Measurements from ENCODE around the gene TBCK. TPM values are rescaled to one million over a fixed set of nuclear protein-coding genes. Genes with fewer than 3 reads are reported as not detected.

Gene TBCK
- total RNA-seq, 1 experiment from 2014 or later: 22.3 TPM

DNA sequence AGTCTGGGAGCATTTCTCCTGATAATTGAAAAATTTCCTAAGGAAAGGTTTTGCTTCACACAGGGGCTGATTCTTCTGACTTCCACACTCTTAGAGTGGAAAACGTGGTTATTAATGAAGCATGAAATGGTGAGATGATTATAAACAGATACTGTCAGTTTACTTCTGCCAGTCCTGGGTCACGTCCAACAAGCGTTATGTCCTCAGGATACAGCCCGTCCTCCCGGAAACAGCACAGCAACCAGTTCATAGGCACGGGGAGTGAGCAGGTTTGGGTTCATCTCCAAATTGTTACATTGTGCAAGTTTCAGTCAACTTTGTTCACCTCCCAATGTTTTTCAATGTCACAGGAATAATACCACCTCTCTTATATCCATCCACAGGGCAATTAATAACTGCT is 321.9 kb downstream of the TBCK start:
- no peak overlapping the region for H3K4me2 ChIP-seq (ENCODE audit: low read length)
- no peaks in the 10 kb centered on the region for H3K36me3 ChIP-seq (ENCODE audit: control insufficient read depth in 1 of 2, insufficient read depth in 2 of 2, low read length in 2 of 2)
- H2AFZ ChIP-seq (ENCODE audit: low read depth, low read length, poor library complexity, severe bottlenecking): no peak overlapping the region
- DNase-seq (ENCODE audit: low read depth, low spot score) (no peak), ATAC-seq (no peak)
- POLR2A ChIA-PET: no interaction called here
- H3K9me2 ChIP-seq (ENCODE audit: insufficient read depth): no peaks in the 10 kb centered on the region
- no peak overlapping the region for H3K27ac ChIP-seq (ENCODE audit: low read depth, low read length)
- CTCF ChIA-PET: no interaction called here
- intact Hi-C loops (cut with micrococcal nuclease): no loop called here
- peaks cover 2 to 21% of the 10 kb centered on the region in 2 experiments; a peak in 2 of 4 replicates for H3K4me1 ChIP-seq (ENCODE audit: control insufficient read depth in 1 of 2, insufficient read depth in 2 of 2, low read length in 2 of 2)
- RAD21 ChIA-PET (ENCODE audit: low non-redundant PET in 1 of 2, low total read pairs in 2 of 2, uncharacterized antibody in 2 of 2, unreplicated experiment in 2 of 2): no interaction called here
- H4K20me1 ChIP-seq (ENCODE audit: insufficient read depth): no peaks in the 10 kb centered on the region
- H3K9ac ChIP-seq (ENCODE audit: low read length): no peak overlapping the region
- no peaks in the 10 kb centered on the region for H3K9me3 ChIP-seq (ENCODE audit: control insufficient read depth in 1 of 2, insufficient read depth in 1 of 2, low read depth in 1 of 2, low read length in 2 of 2)
- no TSS peak for BruUV-seq (replicated peaks)
- no peaks in the 10 kb centered on the region for H3K79me2 ChIP-seq (ENCODE audit: insufficient read depth, low read length)
- no peak for TF ChIP-seq CBX3 (IDR thresholded peaks at IDR 0.05; ENCODE audit: low read depth)
- TF ChIP-seq CEBPB (IDR thresholded peaks at IDR 0.05; ENCODE audit: low read depth): no peak
- no peak for TF ChIP-seq ELF1 (IDR thresholded peaks at IDR 0.05; ENCODE audit: borderline replicate concordance, low read depth)
- TF ChIP-seq EZH2phosphoT487 (IDR thresholded peaks at IDR 0.05; ENCODE audit: borderline replicate concordance): no peak
- no peak for TF ChIP-seq RAD21 (IDR thresholded peaks at IDR 0.05; ENCODE audit: low read depth)
- TF ChIP-seq SRF (IDR thresholded peaks at IDR 0.05; ENCODE audit: low read depth): no peak
- TF ChIP-seq ZFX (IDR thresholded peaks at IDR 0.05): no peak
- TF ChIP-seq SIN3A (IDR thresholded peaks at IDR 0.05; ENCODE audit: low read depth): no peak
- TF ChIP-seq YY1 (IDR thresholded peaks at IDR 0.05; ENCODE audit: extremely low read depth, insufficient replicate concordance, low read depth, low read length): no peak
- no peak for TF ChIP-seq POLR2AphosphoS5 (IDR thresholded peaks at IDR 0.05; ENCODE audit: low read depth, low read length)
- H3K4me3 ChIP-seq (replicated peaks in 1 of 2; ENCODE audit: low read depth in 1 of 2, low read length in 2 of 2): no peak overlapping the region
- H3K27me3 ChIP-seq (ENCODE audit: insufficient read depth, low read length): no peaks in the 10 kb centered on the region

DNA sequence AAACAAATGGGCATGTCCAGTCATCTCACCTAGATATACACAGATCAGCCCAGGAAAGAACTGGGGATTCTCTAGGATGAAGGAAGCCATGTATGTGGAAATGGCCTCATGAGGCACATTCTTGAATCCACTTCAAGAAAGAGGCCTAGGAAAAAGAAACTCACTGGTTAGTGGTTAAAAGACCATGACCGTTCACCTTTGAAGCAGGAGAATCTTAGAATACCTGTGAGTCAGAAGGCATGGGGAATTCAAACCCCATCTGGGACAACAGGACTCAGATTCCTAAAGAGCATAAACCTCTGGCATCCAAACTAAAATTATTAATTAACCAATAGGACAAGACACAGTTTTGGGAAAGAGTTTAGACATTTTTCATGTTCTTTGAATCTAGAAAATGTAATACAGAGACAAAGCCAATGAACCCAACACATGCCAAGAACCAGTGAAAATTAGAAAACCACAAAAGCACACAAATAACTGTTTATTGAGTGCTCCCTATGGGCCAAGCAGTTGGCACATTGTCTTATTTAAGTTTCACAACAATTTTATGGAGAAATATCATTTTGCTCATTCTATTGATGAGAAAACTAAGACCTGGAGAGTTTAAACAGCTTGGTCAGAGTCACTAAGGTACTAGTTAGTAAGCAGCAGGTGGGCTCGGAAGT is 323.2 kb downstream of the TBCK start:
- H3K27ac ChIP-seq (ENCODE audit: low read depth, low read length): no peak overlapping the region
- no peaks in the 10 kb centered on the region for H3K9me2 ChIP-seq (ENCODE audit: insufficient read depth)
- H3K27me3 ChIP-seq (ENCODE audit: insufficient read depth, low read length): no peaks in the 10 kb centered on the region
- ATAC-seq (no peak), DNase-seq (ENCODE audit: low read depth, low spot score) (no peak)
- no peak overlapping the region for H2AFZ ChIP-seq (ENCODE audit: low read depth, low read length, poor library complexity, severe bottlenecking)
- H3K9ac ChIP-seq (ENCODE audit: low read length): no peak overlapping the region
- H3K4me2 ChIP-seq (ENCODE audit: low read length): no peak overlapping the region
- POLR2A ChIA-PET: no interaction called here
- no peak for TF ChIP-seq ELF1 (IDR thresholded peaks at IDR 0.05; ENCODE audit: borderline replicate concordance, low read depth)
- TF ChIP-seq, protein P1, sequence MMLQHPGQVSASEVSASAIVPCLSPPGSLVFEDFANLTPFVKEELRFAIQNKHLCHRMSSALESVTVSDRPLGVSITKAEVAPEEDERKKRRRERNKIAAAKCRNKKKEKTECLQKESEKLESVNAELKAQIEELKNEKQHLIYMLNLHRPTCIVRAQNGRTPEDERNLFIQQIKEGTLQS (IDR thresholded peaks at IDR 0.05): no peak
- no peak for TF ChIP-seq ZBTB33 (IDR thresholded peaks at IDR 0.05; ENCODE audit: extremely low read depth, insufficient replicate concordance, low read length)
- TF ChIP-seq CEBPB (IDR thresholded peaks at IDR 0.05; ENCODE audit: low read depth): no peak
- no peak for TF ChIP-seq YY1 (IDR thresholded peaks at IDR 0.05; ENCODE audit: extremely low read depth, insufficient replicate concordance, low read depth, low read length)
- no TSS peak for BruUV-seq (replicated peaks)
- H3K4me1 ChIP-seq (ENCODE audit: control insufficient read depth in 1 of 2, insufficient read depth in 2 of 2, low read length in 2 of 2): peaks cover 2 to 22% of the 10 kb centered on the region in 2 experiments; a peak in 2 of 4 replicates
- no peaks in the 10 kb centered on the region for H3K36me3 ChIP-seq (ENCODE audit: control insufficient read depth in 1 of 2, insufficient read depth in 2 of 2, low read length in 2 of 2)
- CTCF ChIA-PET: no interaction called here
- RAD21 ChIA-PET (ENCODE audit: low non-redundant PET in 1 of 2, low total read pairs in 2 of 2, uncharacterized antibody in 2 of 2, unreplicated experiment in 2 of 2): no interaction called here
- H3K9me3 ChIP-seq (ENCODE audit: control insufficient read depth in 1 of 2, insufficient read depth in 1 of 2, low read depth in 1 of 2, low read length in 2 of 2): no peaks in the 10 kb centered on the region
- no peak overlapping the region for H3K4me3 ChIP-seq (replicated peaks in 1 of 2; ENCODE audit: low read depth in 1 of 2, low read length in 2 of 2)
- intact Hi-C loops (cut with micrococcal nuclease): no loop called here
- H4K20me1 ChIP-seq (ENCODE audit: insufficient read depth): no peaks in the 10 kb centered on the region
- no peaks in the 10 kb centered on the region for H3K79me2 ChIP-seq (ENCODE audit: insufficient read depth, low read length)
